HG03469 (cell line): Measurements from ENCODE around the gene CLBA1.
A peak's percentile ranks its signal among the peaks of the same experiment; 100 is the strongest.
"Not testable (repeated sequence)": the region's sequence is repeated elsewhere in the genome, so short reads cannot be mapped to it uniquely, and the experiment has no call there.

ENCODE experiments used
- ATAC-seq: cut with Tn5 transposase; IDR thresholded peaks from one replicate; pipeline ENCODE4 v1.9.1; 2021; ENCODE audit warnings: mild to moderate bottlenecking, moderate library complexity, moderate number of reproducible peaks; ENCODE audit not compliant: unreplicated experiment

The CLBA1 gene

DNA sequence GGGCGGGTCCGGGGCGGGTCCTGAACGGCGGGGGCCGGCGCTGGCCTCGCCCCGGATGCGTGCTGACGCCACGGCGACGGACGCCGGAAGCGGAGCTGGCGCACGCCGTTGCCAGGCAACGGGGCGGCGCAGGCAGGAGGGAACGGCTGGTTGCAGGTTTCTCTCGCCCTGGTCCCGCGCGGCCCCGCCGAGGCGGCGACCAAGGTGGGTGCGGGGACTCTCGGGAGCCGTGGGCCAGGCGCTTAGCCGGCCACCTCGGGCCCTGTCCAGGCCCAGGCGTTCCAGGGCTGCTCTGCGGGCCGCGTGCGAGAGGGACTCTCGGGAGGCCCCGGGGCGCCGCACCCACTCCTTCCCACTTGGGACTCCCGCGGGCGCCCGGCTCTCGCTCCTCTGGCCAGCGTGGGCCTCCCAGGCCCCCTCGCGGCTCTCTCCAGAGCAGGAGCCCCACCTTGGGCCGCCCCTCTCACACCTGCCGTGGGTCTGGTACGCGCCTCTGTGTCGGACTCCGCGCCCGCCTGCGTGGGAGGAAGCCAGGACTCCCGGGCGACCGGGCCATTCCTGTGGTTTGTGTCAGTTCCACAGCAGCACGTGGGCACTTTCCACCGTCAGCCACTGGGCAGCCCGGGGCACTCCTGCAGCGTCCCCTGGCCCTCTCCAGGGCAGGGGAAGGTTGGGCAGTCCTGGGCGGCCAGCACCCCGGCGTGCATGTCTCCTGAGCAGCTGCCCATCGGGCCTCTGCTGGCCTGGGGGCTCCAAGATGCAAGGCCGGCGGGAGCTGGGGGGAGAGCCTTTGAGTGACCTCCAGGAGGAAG lies at the start of gene CLBA1:
CLBA1 (plus strand) TSS at position 114 of the 812 bp plus-strand sequence; CDS start at position 758, 644 bp downstream.
- peak; percentile 82 for ATAC-seq

DNA sequence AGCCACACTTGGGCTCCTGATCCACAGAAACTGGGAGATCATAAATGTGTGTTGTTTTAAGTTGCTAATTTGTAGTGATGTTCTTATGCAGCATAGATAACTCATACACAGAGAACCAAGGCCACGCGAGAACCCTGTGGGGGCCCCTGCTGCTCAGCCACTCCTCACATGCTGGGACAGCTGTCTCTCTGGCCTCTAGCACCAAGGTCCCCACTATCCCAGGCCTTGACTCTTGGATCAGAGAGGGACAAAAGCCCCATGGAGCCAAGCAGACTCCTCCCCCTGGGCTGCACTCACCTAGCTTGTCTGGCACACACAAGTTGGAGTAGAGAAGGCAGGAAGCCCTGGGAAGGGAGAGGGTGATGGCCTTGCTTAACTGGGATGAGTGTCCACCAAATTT lies 49.6 kb upstream of the CLBA1 start:
- no peak for ATAC-seq

DNA sequence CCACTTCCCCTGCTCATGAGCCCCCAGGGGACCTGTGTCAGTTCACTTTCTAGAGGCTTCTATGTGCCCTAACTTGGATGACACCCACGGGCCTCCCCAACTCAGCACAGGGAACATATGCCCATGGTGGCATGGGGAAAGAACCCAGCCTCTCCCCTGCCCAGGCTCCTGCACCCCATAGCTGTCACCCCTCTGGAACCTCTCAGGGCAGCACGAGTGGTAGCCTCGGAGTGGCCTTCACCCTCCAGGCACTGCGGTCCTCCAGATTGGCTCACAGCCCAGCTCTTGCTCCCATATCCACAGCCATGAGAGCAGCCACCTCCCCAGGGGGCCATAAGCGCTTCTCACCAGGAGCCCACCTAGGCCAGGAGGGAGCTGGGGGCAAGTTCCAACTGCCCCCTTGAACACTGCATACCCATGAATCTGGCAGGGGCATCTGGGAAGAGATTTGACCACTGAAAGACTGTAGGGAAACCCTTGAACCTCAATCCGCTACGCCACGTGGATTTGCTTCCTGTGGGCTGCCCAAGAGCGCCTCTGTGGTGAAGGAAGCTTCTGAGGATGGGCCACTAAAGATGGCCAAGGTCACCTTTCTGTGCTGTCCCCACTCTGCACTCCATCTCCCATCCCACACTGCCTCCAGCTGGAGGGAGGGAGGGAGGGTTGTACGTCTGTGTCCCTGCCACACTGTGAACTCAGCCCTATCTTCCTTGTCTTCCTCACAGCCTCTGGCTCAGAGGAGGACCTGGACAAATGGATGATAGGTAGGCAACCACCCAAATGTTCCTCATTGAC lies 49.0 kb upstream of the CLBA1 start:
- no peak for ATAC-seq

DNA sequence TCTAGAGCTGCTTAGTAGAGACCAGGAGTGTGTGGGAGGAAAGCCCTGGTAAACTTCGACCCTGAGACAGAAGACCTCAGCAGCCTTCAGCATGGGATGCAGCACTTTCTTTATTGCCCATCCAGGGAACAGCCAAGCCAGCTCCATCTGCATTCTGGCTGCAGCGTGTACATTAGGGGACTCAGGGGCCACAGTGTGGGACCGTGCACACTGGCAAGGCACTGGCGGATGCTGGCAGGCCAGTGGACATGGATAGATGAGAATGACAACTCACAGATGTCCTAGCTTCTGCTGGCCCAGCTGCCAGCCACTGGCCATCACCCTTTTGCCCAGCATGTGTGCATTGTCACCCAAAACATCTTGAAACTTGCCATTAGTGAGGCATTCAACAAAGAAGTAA lies 48.4 kb upstream of the CLBA1 start:
- no peak for ATAC-seq

DNA sequence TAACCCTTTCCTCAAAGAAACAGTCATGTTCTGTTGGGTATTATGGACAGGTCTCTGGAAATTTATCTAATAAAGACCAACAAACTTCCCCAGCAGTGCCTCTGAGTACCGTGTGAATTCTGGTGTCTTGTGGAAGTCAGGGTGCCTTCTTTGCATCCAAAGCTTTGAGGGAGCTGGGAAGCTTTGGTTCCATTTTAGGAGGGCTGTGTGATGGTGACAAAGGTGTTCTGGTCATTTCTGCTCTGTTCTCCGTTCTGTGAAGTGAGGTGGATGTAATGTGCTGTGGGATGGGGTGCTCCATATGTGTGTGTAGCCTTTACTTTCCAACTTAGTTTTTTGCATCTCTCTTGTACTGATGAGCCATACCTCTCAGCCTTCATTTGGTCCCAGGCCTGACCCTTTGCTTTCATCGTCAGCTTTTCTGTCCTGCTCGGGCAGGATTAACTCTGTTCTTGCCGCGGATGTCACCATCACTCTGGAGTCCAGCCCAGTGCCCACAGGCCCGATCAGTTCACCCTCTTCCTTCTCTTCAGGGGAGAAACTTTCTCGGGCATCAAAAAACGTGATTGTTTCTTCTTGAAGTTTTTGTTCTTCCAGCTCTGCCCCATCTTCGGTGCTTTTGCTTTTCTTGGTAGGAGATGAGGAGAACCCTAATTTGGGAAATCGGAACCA lies 47.8 kb upstream of the CLBA1 start:
- no peak for ATAC-seq

DNA sequence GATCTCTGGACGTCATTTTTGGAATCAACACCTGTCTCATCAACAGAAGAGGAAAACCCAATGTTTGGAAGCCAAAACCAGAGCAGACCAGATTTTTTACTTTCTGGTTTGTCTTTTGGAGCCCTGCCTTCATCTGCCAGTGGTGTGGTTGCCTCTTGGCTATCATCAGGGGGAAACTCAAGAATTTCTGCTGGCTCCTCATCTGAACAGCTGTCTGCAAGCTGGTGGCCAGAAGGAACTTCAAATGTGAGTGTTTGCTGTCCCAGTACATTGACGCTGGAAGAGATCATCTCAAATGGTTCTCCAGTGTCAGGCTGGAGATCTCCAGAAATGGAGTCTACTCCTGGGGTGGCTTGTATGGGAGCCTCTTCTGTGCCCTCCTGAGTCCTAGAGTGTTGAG lies 47.2 kb upstream of the CLBA1 start:
- ATAC-seq: no peak

DNA sequence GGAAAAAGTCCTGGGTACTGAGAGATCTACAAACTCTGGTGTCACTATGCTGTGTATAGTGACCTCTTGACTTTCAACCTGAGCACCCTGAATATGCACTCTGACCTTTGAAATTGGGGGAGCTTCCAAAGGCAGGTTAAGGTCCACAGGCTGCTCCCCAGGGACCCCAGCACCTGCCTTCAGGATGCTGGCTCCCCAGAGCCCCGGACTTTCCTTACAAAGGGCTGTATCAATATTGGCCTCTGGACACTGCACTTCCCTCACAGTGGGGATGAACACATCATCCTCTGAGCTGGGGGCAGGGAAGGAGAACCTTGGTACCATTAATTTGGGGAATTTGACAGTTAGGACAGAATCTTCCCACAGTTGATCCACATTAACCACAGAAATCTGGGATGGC lies 46.6 kb upstream of the CLBA1 start:
- ATAC-seq: no peak

DNA sequence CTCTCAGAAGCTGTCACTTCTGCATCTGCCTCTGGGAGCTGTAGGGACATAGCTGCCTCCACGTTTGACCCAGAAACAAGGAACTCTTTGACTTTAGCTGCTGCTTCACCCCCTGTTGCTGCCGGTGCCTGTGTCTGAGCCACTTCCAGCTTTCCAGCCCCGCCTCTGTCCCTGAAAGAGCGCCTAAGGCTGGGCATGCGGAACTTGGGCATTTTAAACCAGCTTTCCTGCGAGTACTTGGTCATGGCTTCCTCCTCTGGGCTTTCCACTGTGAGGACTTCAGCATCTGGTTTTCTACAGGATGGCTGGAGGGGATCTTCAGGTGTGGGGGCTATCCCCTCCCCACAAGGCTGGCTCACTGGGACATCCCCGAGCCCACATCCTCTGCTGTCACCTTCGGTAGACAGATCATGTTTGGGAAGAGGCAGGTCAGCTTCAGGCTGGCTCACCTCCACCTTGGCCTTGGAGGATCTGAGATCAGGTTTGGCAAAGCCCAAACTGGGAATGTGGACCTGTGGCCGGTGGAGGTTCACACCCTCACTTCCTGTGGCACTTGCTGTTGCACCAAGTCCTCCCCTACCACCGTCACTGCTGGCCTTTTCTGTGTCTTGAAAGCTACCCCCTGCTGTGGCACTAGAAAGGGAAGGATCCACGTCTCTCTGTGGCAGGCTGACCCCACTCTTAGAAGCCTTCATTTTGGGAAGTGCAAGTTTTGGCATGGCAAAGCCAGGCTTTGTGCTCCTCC lies 45.8 kb upstream of the CLBA1 start:
- no peak for ATAC-seq

DNA sequence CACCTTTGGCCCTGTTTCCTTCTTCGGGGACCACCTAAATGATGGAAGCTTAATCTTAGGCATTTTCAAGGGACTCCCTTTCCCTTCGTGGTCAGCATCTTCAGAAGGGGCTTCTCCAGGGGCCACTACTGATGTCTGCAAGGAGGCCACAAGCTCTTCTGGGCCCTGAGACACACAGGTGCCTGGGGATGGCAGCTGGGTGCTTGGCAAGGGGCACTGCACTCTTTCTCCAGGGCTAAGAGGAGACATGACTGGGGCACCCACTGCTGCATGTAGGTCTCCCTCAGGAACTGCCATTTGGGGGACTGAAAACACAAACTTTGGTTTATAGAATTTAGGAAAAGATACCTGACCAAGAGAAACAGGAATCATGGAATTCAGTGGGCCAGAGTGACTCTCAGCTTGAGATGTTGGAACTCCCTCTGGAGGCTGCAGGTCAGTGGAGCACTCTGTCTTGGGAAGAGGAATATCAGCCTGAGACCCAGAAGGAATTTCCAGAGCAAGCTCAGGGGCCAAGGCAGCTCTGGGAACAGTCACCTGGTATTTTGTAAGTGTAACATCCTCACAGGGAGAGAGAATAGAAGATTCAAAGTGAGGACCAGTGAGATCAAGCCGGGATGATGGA lies 45.0 kb upstream of the CLBA1 start:
- ATAC-seq: no peak

DNA sequence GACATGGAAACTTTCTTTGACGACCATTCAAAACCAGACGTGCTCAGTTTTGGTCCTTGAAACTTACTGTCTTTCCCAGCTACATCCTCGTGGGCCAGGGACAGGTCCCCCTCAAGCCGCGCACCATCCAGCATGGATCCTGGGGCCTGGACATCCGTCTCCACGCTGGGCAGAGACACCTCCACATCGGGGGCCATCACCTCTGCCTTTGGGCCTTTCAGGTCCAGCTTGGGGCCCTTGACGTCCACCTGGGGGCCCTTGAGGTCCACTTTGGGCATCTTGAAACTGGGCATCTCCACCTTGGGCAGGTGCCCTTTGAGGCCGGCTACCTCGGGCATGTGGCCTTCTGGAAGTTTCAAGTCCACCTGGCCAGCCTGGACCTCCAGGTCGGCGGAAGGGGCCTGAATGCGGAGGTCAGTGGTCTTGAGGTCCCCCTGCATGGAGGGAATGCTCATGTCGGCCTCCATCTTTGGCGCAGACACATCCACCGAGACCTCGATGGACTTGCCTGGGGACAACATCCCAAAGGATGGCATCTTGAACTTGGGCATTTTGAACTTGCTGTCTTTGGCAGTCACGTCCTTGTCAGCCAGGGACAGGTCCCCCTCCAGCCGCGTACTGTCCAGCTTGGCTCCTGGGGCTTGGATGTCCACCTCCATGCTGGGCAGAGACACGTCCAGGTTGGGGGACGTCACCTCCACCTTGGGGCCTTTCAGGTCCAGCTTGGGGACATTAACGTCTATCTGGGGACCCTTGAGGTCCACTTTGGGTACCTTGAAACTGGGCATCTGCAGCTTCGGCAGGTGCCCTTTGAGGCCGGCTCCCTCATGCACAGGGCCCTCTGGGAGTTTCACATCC lies 43.9 kb upstream of the CLBA1 start:
- ATAC-seq: no peak

DNA sequence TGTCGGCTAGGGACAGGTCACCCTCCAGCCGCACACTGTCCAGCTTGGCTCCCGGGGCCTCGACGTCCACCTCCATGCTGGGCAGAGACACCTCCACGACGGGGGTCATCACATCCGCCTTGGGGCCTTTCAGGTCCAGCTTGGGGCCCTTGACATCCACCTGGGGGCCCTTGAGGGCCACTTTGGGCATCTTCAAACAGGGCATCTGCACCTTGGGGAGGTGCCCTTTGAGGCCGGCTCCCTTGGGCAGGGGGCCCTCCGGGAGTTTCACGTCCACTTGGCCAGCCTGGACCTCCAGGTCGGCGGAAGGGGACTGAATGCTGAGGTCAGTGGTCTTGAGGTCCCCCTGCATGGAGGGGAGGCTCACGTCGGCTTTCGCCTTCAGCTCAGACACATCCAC lies 43.0 kb upstream of the CLBA1 start:
- no peak for ATAC-seq

DNA sequence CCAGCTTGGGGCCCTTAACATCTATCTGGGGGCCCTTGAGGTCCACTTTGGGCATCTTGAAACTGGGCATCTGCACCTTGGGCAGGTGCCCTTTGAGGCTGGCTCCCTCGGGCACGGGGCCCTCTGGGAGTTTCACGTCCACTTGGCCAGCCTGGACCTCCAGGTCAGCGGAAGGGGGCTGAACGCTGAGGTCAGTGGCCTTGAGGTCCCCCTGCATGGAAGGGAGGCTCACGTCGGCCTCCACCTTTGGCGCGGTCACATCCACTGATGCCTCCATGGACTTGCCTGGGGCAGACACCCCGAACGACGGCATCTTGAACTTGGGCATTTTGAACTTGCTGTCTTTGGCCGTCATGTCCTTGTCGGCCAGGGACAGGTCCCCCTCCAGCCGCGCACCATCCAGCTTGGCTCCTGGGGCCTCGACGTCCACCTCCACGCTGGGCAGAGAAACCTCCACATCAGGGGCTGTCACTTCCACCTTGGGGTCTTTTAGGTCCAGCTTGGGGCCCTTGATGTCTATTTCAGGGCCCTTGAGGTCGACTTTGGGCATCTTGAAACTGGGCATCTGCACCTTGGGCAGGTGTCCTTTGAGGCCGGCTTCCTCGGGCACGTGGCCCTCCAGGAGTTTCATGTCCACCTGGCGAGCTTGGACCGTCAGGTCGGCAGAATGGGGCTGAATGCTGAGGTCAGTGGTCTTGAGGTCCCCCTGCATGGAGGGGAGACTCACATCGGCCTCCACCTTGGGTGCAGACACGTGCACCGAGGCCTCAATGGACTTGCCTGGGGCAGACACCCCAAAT lies 42.2 kb upstream of the CLBA1 start:
- ATAC-seq: not testable (repeated sequence)

DNA sequence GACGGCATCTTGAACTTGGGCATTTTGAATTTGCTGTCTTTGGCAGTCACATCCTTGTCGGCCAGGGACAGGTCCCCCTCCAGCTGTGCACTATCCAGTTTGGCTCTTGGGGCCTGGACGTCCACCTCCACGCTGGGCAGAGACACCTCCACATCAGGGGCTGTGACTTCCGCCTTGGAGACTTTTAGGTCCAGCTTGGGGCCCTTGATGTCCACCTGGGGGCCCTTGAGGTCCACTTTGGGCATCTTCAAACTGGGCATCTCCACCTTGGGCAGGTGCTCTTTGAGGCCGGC lies 41.6 kb upstream of the CLBA1 start:
- ATAC-seq: not testable (repeated sequence)

DNA sequence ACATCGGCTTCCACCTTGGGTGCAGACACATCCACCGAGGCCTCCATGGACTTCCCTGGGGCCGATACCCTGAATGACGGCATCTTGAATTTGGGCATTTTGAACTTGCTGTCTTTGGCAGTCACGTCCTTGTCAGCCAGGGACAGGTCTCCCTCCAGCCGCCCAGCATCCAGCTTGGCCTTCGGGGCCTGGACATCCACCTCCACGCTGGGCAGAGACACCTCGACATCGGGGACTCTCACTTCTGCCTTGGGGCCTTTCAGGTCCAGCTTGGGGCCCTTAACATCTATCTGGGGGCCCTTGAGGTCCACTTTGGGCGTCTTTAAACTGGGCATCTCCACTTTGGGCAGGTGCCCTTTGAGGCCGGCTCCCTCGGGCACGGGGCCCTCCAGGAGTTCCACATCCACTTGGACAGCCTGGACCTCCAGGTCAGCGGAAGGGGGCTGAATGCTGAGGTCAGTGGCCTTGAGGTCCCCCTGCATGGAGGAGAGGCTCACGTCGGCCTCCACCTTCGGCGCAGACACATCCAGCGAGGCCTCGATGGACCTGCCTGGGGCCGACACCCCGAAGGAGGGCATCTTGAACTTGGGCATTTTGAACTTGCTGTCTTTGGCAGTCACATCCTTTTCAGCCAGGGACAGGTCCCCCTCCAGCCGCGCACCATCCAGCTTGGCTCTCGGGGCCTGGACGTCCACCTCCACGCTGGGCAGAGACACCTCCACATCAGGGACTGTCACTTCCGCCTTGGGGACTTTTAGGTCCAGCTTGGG lies 41.0 kb upstream of the CLBA1 start:
- not testable (repeated sequence) for ATAC-seq

DNA sequence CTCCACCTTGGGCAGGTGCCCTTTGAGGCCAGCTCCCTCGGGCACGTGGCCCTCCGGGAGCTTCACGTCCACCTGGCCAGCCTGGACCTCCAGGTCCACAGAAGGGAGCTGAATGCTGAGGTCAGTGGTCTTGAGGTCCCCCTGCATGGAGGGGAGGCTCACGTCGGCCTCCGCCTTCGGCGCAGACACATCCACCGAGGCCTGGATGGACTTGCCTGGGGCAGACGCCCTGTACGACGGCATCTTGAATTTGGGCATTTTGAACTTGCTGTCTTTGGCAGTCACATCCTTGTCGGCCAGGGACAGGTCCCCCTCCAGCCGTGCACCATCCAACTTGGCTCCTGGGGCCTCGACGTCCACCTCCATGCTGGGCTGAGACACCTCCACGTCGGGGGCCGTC lies 40.3 kb upstream of the CLBA1 start:
- ATAC-seq: not testable (repeated sequence)

DNA sequence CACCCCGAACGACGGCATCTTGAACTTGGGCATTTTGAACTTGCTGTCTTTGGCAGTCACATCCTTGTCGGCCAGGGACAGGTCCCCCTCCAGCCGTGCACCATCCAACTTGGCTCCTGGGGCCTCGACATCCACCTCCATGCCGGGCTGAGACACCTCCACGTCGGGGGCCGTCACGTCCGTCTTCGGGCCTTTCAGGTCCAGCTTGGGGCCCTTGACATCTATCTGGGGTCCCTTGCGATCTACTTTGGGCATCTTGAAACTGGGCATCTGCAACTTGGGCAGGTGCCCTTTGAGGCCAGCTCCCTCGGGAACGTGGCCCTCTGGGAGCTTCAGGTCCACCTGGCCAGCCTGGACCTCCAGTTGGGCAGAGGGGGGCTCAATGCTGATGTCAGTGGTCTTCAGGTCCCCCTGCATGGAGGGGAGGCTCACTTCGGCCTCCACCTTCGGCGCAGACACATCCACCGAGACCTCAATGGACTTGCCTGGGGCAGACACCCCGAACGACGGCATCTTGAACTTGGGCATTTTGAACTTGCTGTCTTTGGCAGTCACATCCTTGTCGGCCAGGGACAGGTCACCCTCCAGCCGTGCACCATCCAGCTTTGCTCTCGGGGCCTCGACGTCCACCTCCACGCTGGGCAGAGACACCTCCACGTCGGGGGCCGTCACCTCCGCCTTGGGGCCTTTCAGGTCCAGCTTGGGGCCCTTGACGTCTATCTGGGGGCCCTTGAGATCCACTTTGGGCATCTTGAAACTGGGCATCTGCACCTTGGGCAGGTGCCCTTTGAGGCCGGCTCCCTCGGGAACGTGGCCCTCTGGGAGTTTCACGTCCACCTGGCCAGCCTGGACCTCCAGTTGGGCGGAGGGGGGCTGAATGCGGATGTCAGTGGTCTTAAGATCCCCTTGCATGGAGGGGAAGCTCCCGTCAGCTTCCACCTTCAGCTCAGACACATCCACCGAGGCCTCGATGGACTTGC lies 39.3 kb upstream of the CLBA1 start:
- not testable (repeated sequence) for ATAC-seq

DNA sequence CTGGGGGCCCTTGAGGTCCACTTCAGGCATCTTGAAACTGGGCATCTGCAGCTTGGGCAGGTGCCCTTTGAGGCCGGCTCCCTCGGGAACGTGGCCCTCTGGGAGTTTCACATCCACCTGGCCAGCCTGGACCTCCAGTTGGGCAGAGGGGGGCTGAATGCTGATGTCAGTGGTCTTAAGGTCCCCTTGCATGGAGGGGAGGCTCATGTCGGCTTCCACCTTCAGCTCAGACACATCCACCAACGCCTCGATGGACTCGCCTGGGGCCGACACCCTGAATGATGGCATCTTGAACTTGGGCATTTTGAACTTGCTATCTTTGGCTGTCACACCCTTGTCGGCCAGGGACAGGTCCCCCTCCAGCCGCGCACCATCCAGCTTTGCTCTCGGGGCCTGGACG lies 38.4 kb upstream of the CLBA1 start:
- ATAC-seq: not testable (repeated sequence)
